Left lobe of liver (tissue), 2 donors: Measurements from ENCODE around the gene NEK7. TPM values are rescaled to one million over a fixed set of nuclear protein-coding genes. Genes with fewer than 3 reads are reported as not detected.
"Not testable (repeated sequence)": the region's sequence is repeated elsewhere in the genome, so short reads cannot be mapped to it uniquely, and the experiment has no call there.

Experiments used
- ATAC-seq: fragments of 200-7000 bp; cut with Tn5 transposase; one replicate; pipeline ENCODE4 v1.9.1; 2020; ENCODE audit warnings: mild to moderate bottlenecking, moderate library complexity
- DNase-seq: peaks from one replicate; pipeline ENCODE4 v3.0.0-alpha.2; 2020; ENCODE audit warnings: low spot score
- total RNA-seq: library from RNA; stranded (reverse); gene quantifications from one replicate; pipeline ENCODE4 v1.2.1, GENCODE V29; 2021
- donor health status: DM: no; HTN: no; CAD: no; lungs with moderate emphysema.
- donor health status: DM: no; HTN: yes; CAD: no.

NEK7 gene
- total RNA-seq, 1 donor from 2014 or later: 21.4 TPM

DNA sequence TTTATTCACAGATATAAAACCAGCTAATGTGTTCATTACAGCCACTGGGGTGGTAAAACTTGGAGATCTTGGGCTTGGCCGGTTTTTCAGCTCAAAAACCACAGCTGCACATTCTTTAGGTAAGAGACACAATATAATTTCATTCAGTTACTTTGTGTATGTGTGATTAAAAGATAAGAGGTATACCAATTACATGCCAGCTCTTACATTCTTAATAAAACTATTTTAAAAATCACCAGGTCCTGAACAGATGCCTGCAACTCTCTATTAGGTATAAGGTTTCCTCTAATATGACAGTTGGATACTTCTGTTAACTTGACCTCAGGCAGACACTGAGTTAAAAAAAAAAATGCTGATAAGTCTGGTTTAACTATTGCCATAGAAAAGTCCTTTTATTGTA lies 122.1 kb downstream of the NEK7 start:
- ATAC-seq: no peak

DNA sequence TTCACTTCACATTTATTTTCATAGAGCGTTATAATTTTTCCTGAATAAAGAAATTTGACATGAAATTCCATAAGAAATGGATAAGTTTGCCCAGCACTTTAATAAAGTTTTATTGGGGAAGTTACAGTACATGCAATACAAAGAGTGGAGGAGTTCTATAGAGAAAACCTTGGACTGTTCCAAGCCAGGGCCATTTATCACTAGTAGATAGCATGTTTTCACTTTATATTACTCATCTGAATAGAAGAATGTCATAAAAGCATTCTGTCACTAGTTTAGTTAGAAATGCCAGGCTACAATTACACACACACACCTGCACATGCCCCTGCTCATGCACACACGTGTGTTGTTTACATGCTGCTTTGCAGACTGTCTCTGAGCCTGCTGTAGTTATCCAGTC lies 123.3 kb downstream of the NEK7 start:
- no peak for DNase-seq

More for the DNA sequence above, 122.1 kb downstream of the NEK7 start:
- DNase-seq: no peak

DNA sequence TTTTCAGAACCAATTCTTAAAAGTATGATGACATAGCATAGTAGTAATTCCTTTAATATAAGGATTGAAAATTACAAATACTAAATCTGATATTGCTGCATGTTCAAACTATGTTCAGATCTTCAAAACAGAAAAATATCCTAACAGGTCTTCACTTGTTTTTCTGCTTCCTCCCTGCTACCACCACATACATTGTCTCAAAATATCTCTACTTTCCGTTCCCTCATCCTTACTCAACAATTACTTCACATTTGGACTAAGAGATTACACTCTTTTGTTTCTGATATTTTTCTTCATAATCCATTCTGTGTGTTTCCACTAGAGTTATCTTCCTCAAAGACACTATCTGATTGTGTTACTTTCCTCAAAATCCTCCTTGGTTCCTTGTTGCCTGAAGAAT lies 125.1 kb downstream of the NEK7 start:
- ATAC-seq (no peak), DNase-seq (no peak)

More for the DNA sequence above, 123.3 kb downstream of the NEK7 start:
- ATAC-seq: no peak

DNA sequence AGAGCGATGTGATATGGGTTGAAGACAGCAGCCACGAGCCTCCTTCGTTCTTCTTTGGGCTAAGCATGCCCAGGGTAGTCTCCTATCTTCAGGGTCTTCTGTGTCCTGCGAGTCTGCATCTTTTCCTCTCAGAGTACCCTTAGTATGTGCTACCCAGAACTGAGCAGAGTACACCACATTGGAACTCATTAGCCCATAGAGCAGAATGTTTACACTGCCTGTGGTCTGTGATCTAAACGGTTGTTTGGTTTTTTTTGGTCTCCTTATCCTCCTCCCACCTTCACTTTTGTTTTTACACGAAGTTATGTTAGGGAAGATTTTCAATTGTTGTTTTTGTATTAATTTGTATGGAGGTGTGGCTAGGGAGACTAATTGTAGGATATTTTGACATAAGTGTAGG lies 126.4 kb downstream of the NEK7 start:
- DNase-seq (no peak), ATAC-seq (no peak)

DNA sequence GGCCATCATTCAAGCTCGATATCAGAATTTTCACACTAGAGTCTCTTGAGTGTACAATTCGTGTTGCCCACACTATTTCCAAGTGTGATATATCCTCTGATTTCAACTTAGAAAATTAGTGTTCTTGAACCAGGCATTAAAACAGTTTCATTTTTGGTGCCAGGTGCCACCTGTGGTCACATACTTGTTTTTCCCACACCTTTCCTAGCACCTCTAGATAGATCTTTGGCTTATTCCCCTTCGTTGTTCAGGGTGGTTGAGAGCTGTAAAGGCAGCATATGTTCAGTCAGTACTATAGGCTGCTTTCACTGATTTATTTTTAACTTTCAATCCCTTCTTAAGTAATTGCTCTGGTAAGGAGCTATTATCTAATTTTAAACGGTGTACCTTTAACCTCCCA lies 131.1 kb downstream of the NEK7 start:
- DNase-seq (no peak), ATAC-seq (peak; percentile 22)

DNA sequence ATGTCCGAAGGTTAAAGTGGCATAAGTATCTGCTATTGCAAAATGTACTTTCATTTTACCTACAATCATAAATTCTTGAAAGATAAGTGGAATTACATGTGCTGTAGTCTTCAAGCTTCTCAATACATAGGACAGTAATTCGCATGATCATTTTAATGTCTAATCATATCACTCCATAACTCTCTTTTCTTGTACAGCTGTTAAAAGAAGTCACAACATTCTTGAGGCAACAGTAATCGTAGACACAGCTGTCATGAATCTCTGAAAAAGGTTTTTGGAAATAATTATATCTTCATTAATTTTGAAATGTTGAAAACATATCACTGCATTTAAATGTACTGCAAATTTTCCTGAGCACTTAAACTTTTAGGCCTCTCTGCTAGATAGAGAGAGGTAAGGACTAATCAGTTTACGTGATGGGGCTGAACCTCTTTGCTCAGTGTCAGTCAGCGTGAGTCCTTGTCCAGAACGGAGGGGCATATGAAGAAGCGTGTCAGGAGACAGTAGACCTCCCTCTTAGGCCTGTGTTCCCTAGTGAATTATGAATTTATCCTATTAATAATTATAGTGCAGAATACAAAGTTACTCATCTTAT lies 133.4 kb downstream of the NEK7 start:
- ATAC-seq (no peak), DNase-seq (no peak)

DNA sequence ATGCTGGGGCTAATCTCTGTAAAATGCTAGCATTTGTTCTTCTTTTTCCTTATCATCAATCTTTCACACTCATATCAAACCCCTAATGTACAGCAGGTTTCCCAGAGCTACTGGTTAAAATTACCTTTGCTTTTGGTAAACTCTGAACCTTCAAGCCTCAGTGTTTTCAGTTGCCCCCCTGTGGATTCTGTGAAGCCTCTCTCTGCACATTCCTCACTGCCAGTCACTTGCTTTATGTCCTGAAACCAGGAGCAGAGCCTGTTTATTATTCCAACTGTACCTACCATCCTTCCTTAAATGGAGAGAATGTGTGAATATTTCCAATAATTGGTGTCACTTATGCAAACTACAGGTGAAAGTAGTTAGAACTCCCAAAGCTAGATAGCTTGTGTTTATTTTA lies 134.2 kb downstream of the NEK7 start:
- ATAC-seq (no peak), DNase-seq (no peak)

DNA sequence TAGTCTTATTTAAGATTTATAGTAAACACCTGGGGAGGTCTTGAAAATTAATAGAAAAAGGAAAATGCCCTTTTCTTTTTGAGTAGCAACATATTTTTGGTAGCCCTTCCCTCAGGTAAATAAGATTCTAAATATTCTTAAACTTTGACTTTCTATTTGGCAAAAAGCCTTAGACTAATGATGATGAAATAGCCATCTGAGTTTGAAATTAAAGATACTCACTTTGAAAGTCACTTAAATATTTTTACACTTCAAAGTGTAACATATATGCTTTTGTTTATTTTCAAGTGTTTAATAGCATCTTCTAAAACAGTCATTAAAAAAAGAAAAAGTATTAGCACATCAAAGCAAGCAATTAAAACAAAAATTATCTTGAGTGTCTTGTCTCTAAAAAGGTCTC lies 135.1 kb downstream of the NEK7 start:
- DNase-seq (no peak), ATAC-seq (no peak)

DNA sequence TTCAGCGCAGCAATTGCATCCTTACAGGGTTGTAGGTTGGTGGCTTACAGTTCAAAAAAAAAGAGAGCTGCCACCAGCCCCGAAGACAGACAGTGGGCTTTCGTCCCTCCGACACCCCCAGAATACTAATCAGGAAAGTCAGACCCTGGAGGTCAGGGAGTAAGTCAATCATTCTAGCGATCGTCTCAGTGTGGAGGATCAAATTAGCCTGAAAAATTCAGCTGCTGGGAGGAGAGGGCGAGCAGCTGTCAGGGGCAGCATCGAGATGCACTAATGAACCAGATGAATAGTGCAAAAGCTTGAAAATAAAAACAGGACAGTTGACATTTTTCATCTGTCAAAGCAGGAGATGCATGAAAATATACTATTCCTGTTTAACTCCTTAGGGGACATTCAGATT lies 138.4 kb downstream of the NEK7 start:
- DNase-seq: no peak
- ATAC-seq: no peak

DNA sequence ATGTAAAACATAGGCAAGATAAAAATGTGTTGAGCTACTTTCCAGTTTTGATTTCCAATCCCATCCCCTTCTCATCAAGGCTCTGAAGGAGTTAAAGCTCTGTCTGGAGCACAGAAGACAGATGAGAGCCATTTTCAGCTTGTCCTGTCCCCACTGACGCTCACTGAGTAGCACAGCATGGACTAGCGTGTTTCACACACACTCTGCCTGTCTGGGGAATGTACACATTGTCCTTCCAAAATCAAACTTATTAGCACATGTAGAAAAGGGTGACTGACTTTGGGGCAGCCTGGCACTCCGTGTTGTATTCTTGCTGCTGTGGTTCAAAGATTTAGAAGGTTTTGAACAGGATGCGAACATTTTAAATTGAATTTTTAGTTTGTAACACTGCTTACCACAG lies 139.2 kb downstream of the NEK7 start:
- DNase-seq: no peak
- no peak for ATAC-seq

DNA sequence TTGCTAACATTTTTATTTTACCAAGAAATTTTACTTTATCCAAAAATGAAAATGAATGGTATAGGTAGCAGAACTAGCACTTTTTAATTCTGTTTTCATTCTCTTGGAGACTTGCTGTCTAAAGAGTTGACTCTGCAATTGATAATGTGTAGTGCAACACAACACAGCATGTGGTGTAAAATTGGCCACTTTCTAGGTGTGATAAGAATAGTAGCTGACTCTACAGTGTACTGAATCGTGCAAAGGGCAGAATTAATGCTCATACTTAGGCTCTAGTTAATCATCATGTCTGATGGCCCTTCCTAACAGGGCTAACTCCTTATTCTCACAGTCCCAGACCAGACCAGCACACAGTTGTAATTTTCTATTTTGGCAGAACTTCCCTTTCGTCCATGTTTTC lies 140.5 kb downstream of the NEK7 start:
- ATAC-seq (no peak), DNase-seq (no peak)

DNA sequence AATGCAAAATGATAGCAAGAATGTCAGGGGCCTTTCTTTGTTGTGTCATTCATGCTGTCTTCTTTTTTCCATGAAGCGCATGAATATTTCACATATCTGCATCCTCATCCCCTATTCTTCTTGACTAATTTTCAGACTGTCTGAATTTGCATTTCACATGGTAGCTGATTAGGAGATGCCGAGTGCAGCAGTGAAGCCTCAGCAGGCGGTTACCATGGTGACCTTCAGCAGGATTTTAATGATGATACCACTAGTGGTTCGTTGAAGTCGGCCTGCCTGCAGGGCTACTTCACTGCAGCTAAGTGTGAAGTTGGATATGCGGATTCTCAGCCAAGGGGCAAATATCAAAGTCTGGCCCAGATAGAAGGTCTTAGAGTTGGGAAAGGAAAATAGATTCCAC lies 141.8 kb downstream of the NEK7 start:
- ATAC-seq: no peak

DNA sequence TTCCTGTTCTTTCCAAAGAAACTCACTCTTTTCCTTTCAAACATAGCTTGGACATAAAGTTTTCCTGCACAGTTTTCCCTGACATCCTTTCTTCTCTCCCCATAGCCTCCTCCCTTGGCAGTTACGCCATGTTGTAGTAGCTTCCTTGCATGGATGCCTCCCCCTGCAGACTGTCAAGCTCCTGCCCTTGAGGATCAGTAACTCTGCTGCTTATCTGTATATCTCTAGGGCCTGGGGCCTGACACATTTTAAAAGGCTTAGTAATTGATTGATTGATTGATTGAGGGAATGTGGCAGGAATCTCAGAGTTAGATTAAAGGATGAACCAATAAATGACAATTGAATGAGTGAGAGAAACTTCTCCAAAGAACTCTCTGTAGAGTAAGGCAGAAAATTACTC lies 143.7 kb downstream of the NEK7 start:
- DNase-seq (no peak), ATAC-seq (no peak)

More for the DNA sequence above, 141.8 kb downstream of the NEK7 start:
- DNase-seq: no peak

DNA sequence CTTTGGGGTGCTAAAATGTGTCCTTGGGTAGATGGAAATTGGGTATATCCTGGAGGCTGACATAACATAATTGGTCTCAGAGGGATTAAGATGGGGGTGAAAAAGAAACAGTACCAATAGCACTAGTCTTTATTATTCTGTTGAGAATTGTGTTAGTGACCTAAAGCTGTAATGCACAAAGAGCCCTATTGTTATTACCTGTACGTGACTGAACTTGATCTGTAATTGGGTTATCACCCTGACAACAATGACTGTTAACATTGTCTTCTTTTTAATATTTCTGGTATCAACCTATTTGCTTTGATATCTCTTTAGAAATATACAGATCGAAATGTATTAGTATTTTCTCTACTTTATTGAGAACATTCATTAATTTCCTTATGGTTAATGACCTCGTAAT lies 147.6 kb downstream of the NEK7 start:
- DNase-seq (no peak), ATAC-seq (no peak)

DNA sequence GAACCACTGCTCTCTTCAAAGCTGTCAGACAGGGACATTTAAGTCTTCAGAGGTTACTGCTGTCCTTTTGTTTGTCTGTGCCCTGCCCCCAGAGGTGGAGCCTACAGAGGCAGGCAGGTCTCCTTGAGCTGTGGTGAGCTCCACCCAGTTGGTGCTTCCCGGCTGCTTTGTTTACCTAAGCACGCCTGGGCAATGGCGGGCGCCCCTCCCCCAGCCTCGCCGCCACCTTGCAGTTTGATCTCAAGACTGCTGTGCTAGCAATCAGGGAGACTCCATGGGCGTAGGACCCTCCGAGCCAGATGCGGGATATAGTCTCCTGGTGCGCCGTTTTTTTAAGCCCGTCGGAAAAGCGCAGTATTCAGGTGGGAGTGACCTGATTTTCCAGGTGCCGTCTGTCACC lies 158.0 kb downstream of the NEK7 start:
- DNase-seq: not testable (repeated sequence)

DNA sequence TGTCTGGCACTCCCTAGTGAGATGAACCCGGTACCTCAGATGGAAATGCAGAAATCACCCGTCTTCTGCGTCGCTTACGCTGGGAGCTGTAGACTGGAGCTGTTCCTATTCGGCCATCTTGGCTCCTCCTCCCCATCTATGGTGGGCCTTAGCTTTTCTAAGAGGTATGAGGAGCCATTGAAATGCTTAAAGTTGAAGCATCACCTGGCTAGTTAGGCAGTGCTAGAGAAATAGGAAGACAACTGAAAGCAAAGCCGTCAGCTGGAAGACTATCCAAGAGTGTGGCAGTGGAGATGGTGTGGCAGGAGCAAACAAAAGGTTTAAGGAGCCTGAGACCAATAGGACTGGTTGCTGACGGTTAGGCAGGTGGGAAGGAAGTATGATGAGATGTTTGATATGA lies 158.5 kb downstream of the NEK7 start:
- DNase-seq, ATAC-seq: not testable (repeated sequence)

More for the DNA sequence above, 158.0 kb downstream of the NEK7 start:
- ATAC-seq: not testable (repeated sequence)

DNA sequence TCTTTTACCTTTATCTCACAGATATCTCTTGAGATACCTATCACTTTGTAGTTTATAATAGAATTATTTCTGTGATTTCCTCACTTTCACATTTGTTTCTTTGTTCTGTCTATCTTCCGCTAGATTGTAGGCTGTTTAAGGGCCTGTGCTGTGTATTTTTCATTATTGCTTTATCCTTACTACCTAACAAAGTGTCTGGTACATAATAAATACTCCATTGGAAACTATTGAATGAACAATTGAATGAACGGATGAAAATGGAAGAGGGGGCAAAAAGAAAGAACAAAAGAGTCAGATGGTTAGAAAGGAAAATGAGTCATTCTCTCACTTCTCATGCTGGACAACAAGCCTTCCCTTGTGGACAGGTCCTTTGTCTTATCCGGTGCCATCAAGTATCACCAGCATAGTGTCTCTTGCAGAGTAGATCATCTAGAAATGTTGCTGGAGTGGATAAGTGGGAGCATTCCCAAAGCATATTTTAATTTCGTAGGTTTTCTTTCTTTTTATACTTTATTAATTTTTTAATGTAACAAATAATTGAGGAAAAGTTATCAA lies 159.8 kb downstream of the NEK7 start:
- no peak for ATAC-seq
- DNase-seq: no peak

DNA sequence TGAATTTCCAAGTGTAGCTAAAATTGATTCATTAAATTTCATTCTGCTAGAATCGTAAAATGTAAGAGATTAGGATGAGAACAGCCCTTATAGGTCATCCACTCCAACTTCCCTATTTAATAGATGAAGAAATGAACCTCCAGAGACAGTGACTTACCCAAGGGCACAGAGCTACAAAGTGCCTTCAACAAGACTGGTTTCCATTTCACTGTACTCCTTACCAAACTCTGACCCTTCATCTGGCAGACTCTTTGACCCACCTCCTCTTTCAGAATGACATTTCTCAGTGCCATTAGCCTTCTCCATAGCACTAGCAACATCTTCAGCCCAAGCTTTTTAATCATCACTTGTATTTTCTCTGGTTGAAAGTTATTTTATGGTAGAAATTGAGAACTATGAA lies 161.3 kb downstream of the NEK7 start:
- ATAC-seq (no peak), DNase-seq (no peak)

DNA sequence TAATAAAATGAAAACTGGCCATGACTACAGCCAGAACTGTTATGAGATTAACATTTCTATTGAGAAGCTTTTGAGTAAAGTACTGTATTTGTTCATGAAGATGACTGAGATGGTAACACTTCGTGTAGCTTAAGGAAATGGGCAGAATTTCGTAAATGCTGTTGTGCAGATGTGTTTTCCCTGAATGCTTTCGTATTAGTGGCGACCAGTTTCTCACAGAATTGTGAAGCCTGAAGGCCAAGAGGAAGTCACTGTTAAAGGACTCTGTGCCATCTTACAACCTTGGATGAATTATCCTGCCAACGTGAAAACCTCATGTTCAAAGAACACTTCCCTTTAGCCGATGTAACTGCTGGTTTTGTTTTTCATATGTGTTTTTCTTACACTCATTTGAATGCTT lies 164.0 kb downstream of the NEK7 start:
- ATAC-seq (no peak), DNase-seq (no peak)

DNA sequence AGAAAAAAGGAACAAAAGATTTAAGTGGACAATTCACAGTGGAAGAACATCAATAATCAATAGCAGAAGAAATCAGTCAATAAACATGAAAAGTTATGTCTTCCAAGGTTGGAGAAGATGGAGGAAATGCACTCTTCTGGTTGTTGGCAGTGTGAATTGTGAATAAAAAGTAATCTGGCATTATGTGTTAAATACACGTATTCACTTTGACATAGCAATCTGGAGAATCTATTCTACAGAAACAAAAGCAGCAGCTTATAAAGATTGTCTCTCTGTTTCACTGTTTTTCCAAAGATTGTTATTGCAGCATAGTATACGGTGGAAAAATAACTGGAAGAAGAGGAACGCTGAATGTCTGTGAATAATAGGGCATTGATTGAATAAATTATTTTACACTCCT lies 169.4 kb downstream of the NEK7 start:
- ATAC-seq (no peak), DNase-seq (no peak)

DNA sequence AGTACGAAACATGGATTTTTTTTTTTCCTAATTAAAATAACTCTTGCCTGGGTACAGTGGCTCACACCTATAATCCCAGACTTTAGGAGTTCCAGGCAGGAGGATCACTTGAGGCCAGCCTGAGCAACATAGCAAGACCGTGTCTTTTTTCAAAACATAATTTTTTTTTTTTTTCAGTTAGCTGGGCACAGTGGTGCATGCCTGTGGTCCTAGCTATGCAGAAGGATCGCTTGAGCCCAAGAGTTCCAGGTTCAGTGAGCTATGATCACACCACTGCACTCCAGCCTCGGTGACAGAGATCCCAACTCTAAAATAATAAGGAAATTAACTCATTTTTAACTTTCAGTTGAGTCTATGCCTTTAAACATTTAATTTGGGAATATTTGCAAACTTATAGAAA lies 170.1 kb downstream of the NEK7 start:
- no peak for DNase-seq
- no peak for ATAC-seq

DNA sequence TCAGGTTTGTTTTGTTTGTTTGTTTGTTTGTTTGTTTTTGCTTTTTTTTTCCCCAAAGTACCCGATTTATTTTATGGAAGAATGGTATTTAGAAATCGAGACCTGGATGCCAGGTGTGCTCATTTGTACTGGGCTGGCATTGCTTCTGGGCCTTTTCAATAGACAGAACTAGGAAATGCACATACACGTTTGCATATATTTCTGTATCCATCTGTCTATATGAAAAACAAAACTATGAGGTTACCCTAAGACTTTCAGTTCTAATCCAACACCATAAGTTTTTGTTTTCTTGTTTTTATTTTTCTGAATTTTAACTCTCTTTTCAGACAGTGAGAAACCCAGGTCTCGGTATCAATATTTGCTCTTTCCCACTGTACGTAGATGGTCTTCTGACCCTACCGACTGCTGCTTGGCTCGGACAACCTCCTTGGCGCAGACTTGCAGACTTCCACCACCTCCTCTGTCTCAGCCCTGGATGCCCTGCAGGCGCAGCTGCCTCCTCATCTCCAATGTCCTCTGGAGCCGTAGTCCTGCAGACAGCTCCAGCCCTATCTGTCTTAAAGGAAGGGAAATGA lies 171.7 kb downstream of the NEK7 start:
- no peak for ATAC-seq

More for the DNA sequence above, 171.7 kb downstream of the NEK7 start:
- DNase-seq: no peak
